ENCODE results near the gene EPB42. TPM values are rescaled to one million over a fixed set of nuclear protein-coding genes. Genes with fewer than 3 reads are reported as not detected.
"Not testable (repeated sequence)": the region's sequence is repeated elsewhere in the genome, so short reads cannot be mapped to it uniquely, and the experiment has no call there.

EPB42 gene
- total RNA-seq, 1 experiment from 2014 or later: not detected

GRCh38 chr15:43229977-43230376 is 9.2 kb upstream of the EPB42 start:
- Mint-ChIP-seq H3K27me3 (ENCODE audit: insufficient read depth, unreplicated experiment) (peaks cover 5% of the 10 kb centered on the region), H3K4me1 (ENCODE audit: low read depth, unreplicated experiment) (no peaks in the 10 kb centered on the region), H3K36me3 (ENCODE audit: insufficient read depth, unreplicated experiment) (no peaks in the 10 kb centered on the region), H3K27ac (ENCODE audit: unreplicated experiment) (no peak overlapping the region), H3K4me3 (ENCODE audit: unreplicated experiment) (no peak overlapping the region), H3K9me3 (ENCODE audit: unreplicated experiment) (no peaks in the 10 kb centered on the region)
- POLR2A ChIA-PET: no interaction called here
- no TSS peak for BruUV-seq (replicated peaks)
- Histone ChIP-seq H3K9me3 (no peaks in the 10 kb centered on the region), H3K4me1 (no peaks in the 10 kb centered on the region), H3K27me3 (replicated peaks; ENCODE audit: control insufficient read depth, insufficient read depth, low read length) (no peaks in the 10 kb centered on the region), H3K36me3 (ENCODE audit: control insufficient read depth, insufficient read depth, low read length) (no peaks in the 10 kb centered on the region), H3K4me3 (ENCODE audit: low read depth, low read length) (no peak overlapping the region)
- CTCF ChIA-PET: interaction anchor here (1.5 kb wide), 1 partner anchor 56 kb away, joined by 4 read pairs; no protein-coding TSS in a partner anchor
- intact Hi-C loops (cut with micrococcal nuclease; ENCODE audit: unreplicated experiment): no loop called here
- no peak for DNase-seq
- TF ChIP-seq CTCF (IDR thresholded peaks at IDR 0.05; ENCODE audit: insufficient read depth in 1 of 2, low read depth in 1 of 2, low read length in 1 of 2, severe bottlenecking in 1 of 2, unreplicated experiment in 1 of 2): no peak

- DNase-seq: no peak
- Mint-ChIP-seq H3K27me3 (ENCODE audit: insufficient read depth, unreplicated experiment) (peaks cover 2% of the 10 kb centered on the region), H3K4me1 (ENCODE audit: low read depth, unreplicated experiment) (no peaks in the 10 kb centered on the region), H3K4me3 (ENCODE audit: unreplicated experiment) (no peak overlapping the region), H3K27ac (ENCODE audit: unreplicated experiment) (no peak overlapping the region), H3K36me3 (ENCODE audit: insufficient read depth, unreplicated experiment) (no peaks in the 10 kb centered on the region), H3K9me3 (ENCODE audit: unreplicated experiment) (no peaks in the 10 kb centered on the region)
- no peaks in the 10 kb centered on the region for H3K4me1 ChIP-seq
- H3K27me3 ChIP-seq (replicated peaks; ENCODE audit: control insufficient read depth, insufficient read depth, low read length): no peaks in the 10 kb centered on the region
- POLR2A ChIA-PET: no interaction called here
- no peaks in the 10 kb centered on the region for H3K9me3 ChIP-seq
- intact Hi-C loops (cut with micrococcal nuclease; ENCODE audit: unreplicated experiment): no loop called here
- TF ChIP-seq CTCF (IDR thresholded peaks at IDR 0.05; ENCODE audit: insufficient read depth in 1 of 2, low read depth in 1 of 2, low read length in 1 of 2, severe bottlenecking in 1 of 2, unreplicated experiment in 1 of 2): no peak
- H3K4me3 ChIP-seq (ENCODE audit: low read depth, low read length): no peak overlapping the region
- CTCF ChIA-PET: interaction anchor here (1.5 to 1.9 kb wide), 3 partner anchors 22 to 59 kb away, joined by 12 to 59 read pairs (median 13); no protein-coding TSS in a partner anchor
- no TSS peak for BruUV-seq (replicated peaks)
- no peaks in the 10 kb centered on the region for H3K36me3 ChIP-seq (ENCODE audit: control insufficient read depth, insufficient read depth, low read length)
These were observed 5.9 kb upstream of the EPB42 start for GRCh38 chr15:43226436-43227305.

- H3K4me3 Mint-ChIP-seq (ENCODE audit: unreplicated experiment); H3K4me1 Mint-ChIP-seq (ENCODE audit: low read depth, unreplicated experiment); H3K36me3 ChIP-seq (ENCODE audit: control insufficient read depth, insufficient read depth, low read length); H3K4me3 ChIP-seq (ENCODE audit: low read depth, low read length); H3K27ac Mint-ChIP-seq (ENCODE audit: unreplicated experiment); H3K4me1 ChIP-seq; DNase-seq; BruUV-seq (replicated peaks); H3K27me3 ChIP-seq (replicated peaks; ENCODE audit: control insufficient read depth, insufficient read depth, low read length); H3K36me3 Mint-ChIP-seq (ENCODE audit: insufficient read depth, unreplicated experiment); H3K9me3 Mint-ChIP-seq (ENCODE audit: unreplicated experiment); H3K27me3 Mint-ChIP-seq (ENCODE audit: insufficient read depth, unreplicated experiment); H3K9me3 ChIP-seq: not testable (repeated sequence)
- intact Hi-C loops (cut with micrococcal nuclease; ENCODE audit: unreplicated experiment): loop anchor here (1.0 kb wide), 1 partner anchor 59 kb away; no protein-coding TSS in a partner anchor
- POLR2A ChIA-PET: interaction anchor here (0.9 kb wide), 1 partner anchor 650 kb away, joined by 3 read pairs; the partner anchor contains the start of gene STARD9
- CTCF ChIA-PET: interaction anchor here (0.5 to 1.9 kb wide), 15 partner anchors 10 to 557 kb away, joined by 3 to 59 read pairs (median 4); partner anchors contain the start of genes TUBGCP4 and ZSCAN29
These were observed 5.1 kb upstream of the EPB42 start for GRCh38 chr15:43225950-43226255.
